CD14-positive monocyte (primary cell): ENCODE results near the gene LGALS4. TPM values are rescaled to one million over a fixed set of nuclear protein-coding genes. Genes with fewer than 3 reads are reported as not detected.
A peak's percentile ranks its signal among the peaks of the same experiment; 100 is the strongest.

ENCODE experiments used
- DNase-seq, 3 donors: peaks; one replicate each; pipeline ENCODE4 v3.0.0-alpha.2; 2011 to 2022
- H2AFZ ChIP-seq: 2 replicates; pipeline ENCODE4 v1.6.0; 2012; ENCODE audit warnings: mild to moderate bottlenecking, low read depth, low read length, inconsistent platforms; ENCODE audit not compliant: insufficient read depth, poor library complexity, severe bottlenecking
- H3K27ac ChIP-seq, 2 donors: 1 replicate in 1 of 2; 2 replicates in 1 of 2; pipeline ENCODE4 v1.5.1; 2012 to 2013; ENCODE audit warnings: low read length in 2 of 2, control low read depth in 1 of 2, inconsistent platforms in 1 of 2, low read depth in 1 of 2, mild to moderate bottlenecking in 1 of 2
- H3K27me3 ChIP-seq, 2 donors: one replicate each; pipeline versions ENCODE4 v1.6.0 to v1.6.1; 2011 to 2013; ENCODE audit warnings: low read length in 2 of 2; ENCODE audit not compliant: control insufficient read depth in 2 of 2, insufficient read depth in 2 of 2
- H3K36me3 ChIP-seq, 2 donors: replicated peaks in 1 of 2; 1 replicate in 1 of 2; 2 replicates in 1 of 2; pipeline versions ENCODE4 v1.5.1 to v1.6.1; 2012 to 2013; ENCODE audit warnings: low read length in 2 of 2, control low read depth in 1 of 2, inconsistent platforms in 1 of 2, mild to moderate bottlenecking in 1 of 2; ENCODE audit not compliant: insufficient read depth in 2 of 2, control insufficient read depth in 1 of 2
- H3K4me1 ChIP-seq, 2 donors: 1 replicate in 1 of 2; 2 replicates in 1 of 2; pipeline versions ENCODE4 v1.5.1 to v1.6.1; 2012 to 2013; ENCODE audit warnings: low read length in 2 of 2, control low read depth in 1 of 2, inconsistent platforms in 1 of 2, mild to moderate bottlenecking in 1 of 2, moderate library complexity in 1 of 2; ENCODE audit not compliant: insufficient read depth in 2 of 2, control insufficient read depth in 1 of 2
- H3K4me2 ChIP-seq: replicated peaks from 2 replicates; pipeline ENCODE3; 2012; ENCODE audit warnings: low read length, moderate library complexity, mild to moderate bottlenecking; ENCODE audit not compliant: poor library complexity, severe bottlenecking; ENCODE audit errors: extremely low read depth
- H3K4me3 ChIP-seq, 3 experiments: fragments of 200-600 bp in 1 of 3; sonication (generic) in 1 of 3; replicated peaks in 1 of 3; 1 replicate in 2 of 3; 2 replicates in 1 of 3; pipeline ENCODE4 v1.5.1; 2011 to 2013; ENCODE audit warnings: low read length in 3 of 3, mild to moderate bottlenecking in 3 of 3, control low read depth in 2 of 3, low read depth in 2 of 3, inconsistent platforms in 1 of 3, moderate library complexity in 1 of 3
- H3K79me2 ChIP-seq: 2 replicates; pipeline ENCODE4 v1.6.0; 2012; ENCODE audit warnings: mild to moderate bottlenecking, control low read depth, inconsistent platforms, low read length, moderate library complexity; ENCODE audit not compliant: insufficient read depth
- H3K9ac ChIP-seq: 2 replicates; pipeline ENCODE4 v1.6.0; 2017; ENCODE audit warnings: low read length, mild to moderate bottlenecking; ENCODE audit not compliant: insufficient read depth, poor library complexity, severe bottlenecking
- H3K9me3 ChIP-seq, 2 donors: replicated peaks in 1 of 2; 1 replicate in 1 of 2; 2 replicates in 1 of 2; pipeline versions ENCODE4 v1.5.1 to v1.6.1; 2012 to 2013; ENCODE audit warnings: low read length in 2 of 2, control low read depth in 1 of 2; ENCODE audit not compliant: control insufficient read depth in 1 of 2, insufficient read depth in 1 of 2
- H4K20me1 ChIP-seq: 2 replicates; pipeline ENCODE4 v1.6.0; 2012; ENCODE audit warnings: mild to moderate bottlenecking, low read length, control low read depth, moderate library complexity; ENCODE audit not compliant: insufficient read depth
- H3K27ac Mint-ChIP-seq, 7 donors: one replicate each; pipeline ENCODE4 v1.8.0; 2020; ENCODE audit warnings: mild to moderate bottlenecking in 7 of 7, mixed read lengths in 7 of 7, moderate library complexity in 6 of 7, inconsistent platforms in 2 of 7
- H3K27me3 Mint-ChIP-seq, 3 donors: one replicate each; pipeline ENCODE4 v1.8.0; 2021 to 2022; ENCODE audit warnings: low read depth in 3 of 3, mild to moderate bottlenecking in 3 of 3, mixed read lengths in 3 of 3, moderate library complexity in 3 of 3, inconsistent platforms in 1 of 3
- H3K36me3 Mint-ChIP-seq, 2 donors: one replicate each; pipeline ENCODE4 v1.8.0; 2020; ENCODE audit warnings: mixed read lengths in 2 of 2, inconsistent platforms in 1 of 2, mild to moderate bottlenecking in 1 of 2
- H3K4me1 Mint-ChIP-seq: one replicate; pipeline ENCODE4 v1.8.0; 2020; ENCODE audit warnings: mild to moderate bottlenecking, mixed read lengths
- H3K4me3 Mint-ChIP-seq, 2 donors: one replicate each; pipeline ENCODE4 v1.8.0; 2020; ENCODE audit warnings: mild to moderate bottlenecking in 2 of 2, mixed read lengths in 2 of 2, moderate library complexity in 1 of 2
- H3K9me3 Mint-ChIP-seq, 7 donors: one replicate each; pipeline ENCODE4 v1.8.0; 2020 to 2022; ENCODE audit warnings: mixed read lengths in 7 of 7, mild to moderate bottlenecking in 6 of 7, moderate library complexity in 6 of 7, inconsistent platforms in 2 of 7
- WGBS: methylation state at CpG from one replicate; pipeline ENCODE4 v1.1.5; 2013; ENCODE audit warnings: missing lambda C conversion rate; ENCODE audit not compliant: insufficient coverage; 5-methylcytosine and 5-hydroxymethylcytosine counted together
- intact Hi-C, 2 donors: fragments of 100-400 bp; cut with micrococcal nuclease; formaldehyde crosslinking; loops; one replicate each; pipeline versions ENCODE4 v1.15.0 to v1.15.1; 2023
- polyA plus RNA-seq, 3 donors: library from polyadenylated mRNA; depleted of rRNA in 1 of 3; unstranded in 2 of 3; stranded (reverse) in 1 of 3; fragments of 300-500 nt in 2 of 3; fragments of >200 nt in 1 of 3; fragmentation: Illumina TruSeq in 2 of 3; gene quantifications; 1 replicate in 2 of 3; 2 replicates in 1 of 3; pipeline ENCODE4 v1.2.3, GENCODE V29; 2012 to 2021
- TF ChIP-seq, protein P1 (sequence below): fragments of 200-600 bp; IDR thresholded peaks from one replicate; pipeline ENCODE4 v1.8.0; 2022; ENCODE audit warnings: antibody characterized with exemption, mild to moderate bottlenecking

LGALS4 gene
- polyA plus RNA-seq, 3 donors = 1.7 TPM; not detected in 2

DNA sequence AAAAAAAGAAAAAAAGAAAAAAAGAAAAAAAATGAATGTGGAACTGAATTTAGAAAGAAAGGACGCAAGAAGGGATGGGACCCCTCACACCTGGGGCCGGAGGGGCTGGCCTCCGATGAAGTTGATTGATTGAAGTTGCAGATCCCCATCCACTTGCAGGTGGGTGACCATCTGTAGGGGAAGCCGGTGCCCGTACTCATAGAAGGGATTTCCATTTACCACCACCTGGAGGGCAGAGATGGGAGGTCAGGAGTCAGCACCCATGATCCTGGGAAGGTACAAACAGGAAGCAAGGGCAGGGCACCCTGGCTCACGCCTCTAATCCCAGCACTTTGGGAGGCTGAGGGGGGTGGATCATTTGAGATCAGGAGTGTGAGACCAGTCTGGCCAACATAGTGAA lies 6.4 kb downstream of the LGALS4 start:
- Histone ChIP-seq H3K4me2 (no peak overlapping the region), H3K27me3 (no peaks in the 10 kb centered on the region), H3K4me3 (no peak overlapping the region), H3K9ac (no peak overlapping the region), H3K9me3 (no peaks in the 10 kb centered on the region), H3K36me3 (no peaks in the 10 kb centered on the region), H3K79me2 (no peaks in the 10 kb centered on the region), H3K4me1 (peaks cover 3 to 5% of the 10 kb centered on the region in 2 donors), H4K20me1 (no peaks in the 10 kb centered on the region), H2AFZ (no peak overlapping the region), H3K27ac (no peak overlapping the region)
- intact Hi-C loops = no loop called here
- Mint-ChIP-seq H3K36me3 (no peaks in the 10 kb centered on the region), H3K4me1 (peaks cover 8% of the 10 kb centered on the region), H3K27me3 (peaks cover 1 to 2% (median 2%) of the 10 kb centered on the region in 3 donors), H3K27ac (no peak overlapping the region), H3K9me3 (peaks cover 0 to 1% (median 0%) of the 10 kb centered on the region in 7 donors), H3K4me3 (no peak overlapping the region)
- no peak for DNase-seq
- WGBS = 90% methylated on average over 3 of the region's 6 CpGs
- TF ChIP-seq, protein P1, sequence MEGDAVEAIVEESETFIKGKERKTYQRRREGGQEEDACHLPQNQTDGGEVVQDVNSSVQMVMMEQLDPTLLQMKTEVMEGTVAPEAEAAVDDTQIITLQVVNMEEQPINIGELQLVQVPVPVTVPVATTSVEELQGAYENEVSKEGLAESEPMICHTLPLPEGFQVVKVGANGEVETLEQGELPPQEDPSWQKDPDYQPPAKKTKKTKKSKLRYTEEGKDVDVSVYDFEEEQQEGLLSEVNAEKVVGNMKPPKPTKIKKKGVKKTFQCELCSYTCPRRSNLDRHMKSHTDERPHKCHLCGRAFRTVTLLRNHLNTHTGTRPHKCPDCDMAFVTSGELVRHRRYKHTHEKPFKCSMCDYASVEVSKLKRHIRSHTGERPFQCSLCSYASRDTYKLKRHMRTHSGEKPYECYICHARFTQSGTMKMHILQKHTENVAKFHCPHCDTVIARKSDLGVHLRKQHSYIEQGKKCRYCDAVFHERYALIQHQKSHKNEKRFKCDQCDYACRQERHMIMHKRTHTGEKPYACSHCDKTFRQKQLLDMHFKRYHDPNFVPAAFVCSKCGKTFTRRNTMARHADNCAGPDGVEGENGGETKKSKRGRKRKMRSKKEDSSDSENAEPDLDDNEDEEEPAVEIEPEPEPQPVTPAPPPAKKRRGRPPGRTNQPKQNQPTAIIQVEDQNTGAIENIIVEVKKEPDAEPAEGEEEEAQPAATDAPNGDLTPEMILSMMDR = no peak

DNA sequence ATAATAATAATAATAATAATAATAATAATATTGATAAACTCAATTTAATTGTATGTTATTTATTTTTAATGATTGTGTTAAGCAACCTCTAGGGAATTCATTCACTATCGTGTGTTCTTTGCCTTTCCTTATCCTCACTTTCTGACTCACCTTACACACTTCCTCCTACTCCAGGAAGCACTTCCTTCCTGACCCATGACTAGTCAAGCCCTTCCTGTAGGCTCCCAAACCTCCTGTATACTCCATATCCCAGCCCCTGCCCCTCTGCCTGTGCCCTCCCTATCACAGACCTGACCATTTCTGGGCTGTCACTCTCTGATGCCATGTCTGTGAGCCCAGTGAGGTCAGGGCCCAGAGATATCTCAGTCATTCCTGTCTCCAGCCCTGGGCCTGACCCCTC lies 7.6 kb downstream of the LGALS4 start:
- Histone ChIP-seq H3K27me3 (no peaks in the 10 kb centered on the region), H3K9me3 (no peaks in the 10 kb centered on the region), H3K4me2 (no peak overlapping the region), H3K36me3 (no peaks in the 10 kb centered on the region), H3K4me3 (no peak overlapping the region), H3K79me2 (no peaks in the 10 kb centered on the region), H4K20me1 (no peaks in the 10 kb centered on the region), H3K27ac (no peak overlapping the region), H2AFZ (no peak overlapping the region), H3K9ac (no peak overlapping the region), H3K4me1 (peaks cover 3 to 5% of the 10 kb centered on the region in 2 donors)
- Mint-ChIP-seq H3K4me3 (no peak overlapping the region), H3K9me3 (peaks cover 0 to 1% (median 0%) of the 10 kb centered on the region in 7 donors), H3K27ac (peak overlapping the region in 2 of 7 donors; percentile 57 to 67), H3K4me1 (peaks cover 8% of the 10 kb centered on the region), H3K27me3 (peaks cover 1 to 2% (median 2%) of the 10 kb centered on the region in 3 donors), H3K36me3 (no peaks in the 10 kb centered on the region)
- peak in 2 of 3 donors; percentile 10 to 50 for DNase-seq
- intact Hi-C loops = no loop called here
- TF ChIP-seq, protein P1 = no peak
- WGBS = 0% methylated on average over 1 of the region's 1 CpG
